H9 (cell line): Measurements from ENCODE around the gene SLC12A3. TPM values are rescaled to one million over a fixed set of nuclear protein-coding genes. Genes with fewer than 3 reads are reported as not detected.
A peak's percentile ranks its signal among the peaks of the same experiment; 100 is the strongest.

Source experiments
- DNase-seq: peaks from one replicate; pipeline ENCODE4 v3.0.0-alpha.2; 2017
- H2AFZ ChIP-seq: one replicate; pipeline ENCODE4 v1.6.1; 2013; ENCODE audit warnings: mild to moderate bottlenecking, low read length, control low read depth, moderate library complexity
- H2AK5ac ChIP-seq: 2 replicates; pipeline ENCODE4 v1.6.1; 2013; ENCODE audit warnings: low read length, control low read depth, mixed read lengths; ENCODE audit not compliant: insufficient read length
- H2BK120ac ChIP-seq: one replicate; pipeline ENCODE4 v1.6.1; 2013; ENCODE audit warnings: low read depth, mild to moderate bottlenecking, low read length, control low read depth, inconsistent platforms; ENCODE audit not compliant: poor library complexity, severe bottlenecking
- H2BK12ac ChIP-seq: 2 replicates; pipeline ENCODE4 v1.6.1; 2013; ENCODE audit warnings: low read length, control low read depth, mixed read lengths, low read depth; ENCODE audit not compliant: insufficient read length
- H2BK15ac ChIP-seq: 2 replicates; pipeline ENCODE4 v1.6.1; 2013; ENCODE audit warnings: low read depth, low read length, control low read depth
- H2BK20ac ChIP-seq: one replicate; pipeline ENCODE4 v1.6.1; 2013; ENCODE audit warnings: low read depth, mild to moderate bottlenecking, low read length, control low read depth, inconsistent platforms; ENCODE audit not compliant: poor library complexity, severe bottlenecking
- H2BK5ac ChIP-seq: 2 replicates; pipeline ENCODE4 v1.6.1; 2013; ENCODE audit warnings: low read length, control low read depth, mixed read lengths; ENCODE audit not compliant: insufficient read length
- H3K14ac ChIP-seq: 2 replicates; pipeline ENCODE4 v1.6.1; 2013; ENCODE audit warnings: low read length, control low read depth; ENCODE audit not compliant: insufficient read depth
- H3K18ac ChIP-seq: 2 replicates; pipeline ENCODE4 v1.6.1; 2013; ENCODE audit warnings: low read depth, mild to moderate bottlenecking, mixed read lengths, low read length, control low read depth; ENCODE audit not compliant: insufficient read length
- H3K23ac ChIP-seq: 2 replicates; pipeline ENCODE4 v1.6.1; 2013; ENCODE audit warnings: low read length, control low read depth, mixed read lengths, low read depth; ENCODE audit not compliant: insufficient read length
- H3K23me2 ChIP-seq: 2 replicates; pipeline ENCODE4 v1.6.1; 2013; ENCODE audit warnings: low read depth, mild to moderate bottlenecking, mixed read lengths, low read length, control low read depth; ENCODE audit not compliant: insufficient read length, poor library complexity, severe bottlenecking
- H3K27ac ChIP-seq: 2 replicates; pipeline ENCODE4 v1.5.1; 2013; ENCODE audit warnings: low read length, control low read depth, mixed read lengths, low read depth; ENCODE audit not compliant: insufficient read length
- H3K27me3 ChIP-seq: 2 replicates; pipeline ENCODE4 v1.6.1; 2013; ENCODE audit warnings: low read length, control low read depth, inconsistent platforms; ENCODE audit not compliant: insufficient read depth
- H3K4ac ChIP-seq: 2 replicates; pipeline ENCODE4 v1.6.1; 2013; ENCODE audit warnings: low read depth, mild to moderate bottlenecking, control low read depth, inconsistent platforms, low read length, moderate library complexity
- H3K4me1 ChIP-seq: 2 replicates; pipeline ENCODE4 v1.6.1; 2013; ENCODE audit warnings: low read length, control low read depth, inconsistent platforms; ENCODE audit not compliant: insufficient read depth
- H3K4me2 ChIP-seq: 2 replicates; pipeline ENCODE4 v1.6.1; 2013; ENCODE audit warnings: low read length, control low read depth, mixed read lengths; ENCODE audit not compliant: insufficient read length, insufficient read depth
- H3K56ac ChIP-seq: 2 replicates; pipeline ENCODE4 v1.6.1; 2013; ENCODE audit warnings: low read depth, mild to moderate bottlenecking, mixed read lengths, low read length, control low read depth; ENCODE audit not compliant: insufficient read length
- H3K79me1 ChIP-seq: 2 replicates; pipeline ENCODE4 v1.6.1; 2013; ENCODE audit warnings: low read depth, mild to moderate bottlenecking, moderate library complexity, low read length, control low read depth, inconsistent platforms; ENCODE audit not compliant: insufficient read depth, poor library complexity, severe bottlenecking
- H3K79me2 ChIP-seq: 2 replicates; pipeline ENCODE4 v1.6.1; 2013; ENCODE audit warnings: low read length, control low read depth, inconsistent platforms; ENCODE audit not compliant: insufficient read depth
- H3K9ac ChIP-seq: 2 replicates; pipeline ENCODE4 v1.6.1; 2013; ENCODE audit warnings: low read length, control low read depth, mixed read lengths; ENCODE audit not compliant: insufficient read length; ENCODE audit errors: extremely low read depth
- H3K9me3 ChIP-seq: one replicate; pipeline ENCODE4 v1.6.1; 2013; ENCODE audit warnings: low read depth, low read length, inconsistent platforms; ENCODE audit not compliant: control insufficient read depth
- H3T11ph ChIP-seq: one replicate; pipeline ENCODE4 v1.6.1; 2013; ENCODE audit warnings: mild to moderate bottlenecking, low read length, control low read depth, inconsistent platforms
- H4K20me1 ChIP-seq: one replicate; pipeline ENCODE4 v1.6.1; 2013; ENCODE audit not compliant: control insufficient read depth, insufficient read length, insufficient read depth
- H4K5ac ChIP-seq: 2 replicates; pipeline ENCODE4 v1.6.1; 2013; ENCODE audit warnings: low read depth, mild to moderate bottlenecking, mixed read lengths, low read length, control low read depth; ENCODE audit not compliant: insufficient read length
- H4K8ac ChIP-seq: replicated peaks from 2 replicates; pipeline ENCODE4 v1.6.1; 2013; ENCODE audit warnings: low read length, control low read depth, mixed read lengths, low read depth; ENCODE audit not compliant: insufficient read length
- H4K91ac ChIP-seq: 2 replicates; pipeline ENCODE4 v1.6.1; 2013; ENCODE audit warnings: low read depth, mild to moderate bottlenecking, moderate library complexity, mixed read lengths, low read length, control low read depth; ENCODE audit not compliant: insufficient read length
- H3K27ac Mint-ChIP-seq, 3 experiments: 2 replicates in 2 of 3; 3 replicates in 1 of 3; pipeline ENCODE4 v1.8.0; 2020 to 2021; ENCODE audit warnings: mixed read lengths in 3 of 3, mild to moderate bottlenecking in 1 of 3, moderate library complexity in 1 of 3
- H3K27me3 Mint-ChIP-seq: 2 replicates; pipeline ENCODE4 v1.8.0; 2021; ENCODE audit warnings: low read depth, mild to moderate bottlenecking, moderate library complexity, mixed read lengths
- H3K36me3 Mint-ChIP-seq, 3 experiments: 2 replicates in 2 of 3; 3 replicates in 1 of 3; pipeline ENCODE4 v1.8.0; 2020 to 2021; ENCODE audit warnings: low read depth in 3 of 3, mixed read lengths in 3 of 3; ENCODE audit not compliant: insufficient read depth in 1 of 3
- H3K4me1 Mint-ChIP-seq, 2 experiments: 2 replicates each; pipeline ENCODE4 v1.8.0; 2020; ENCODE audit warnings: mixed read lengths in 2 of 2
- H3K4me3 Mint-ChIP-seq, 2 experiments: 2 replicates in 1 of 2; 3 replicates in 1 of 2; pipeline ENCODE4 v1.8.0; 2020 to 2021; ENCODE audit warnings: mild to moderate bottlenecking in 2 of 2, mixed read lengths in 2 of 2, moderate library complexity in 1 of 2
- H3K9me3 Mint-ChIP-seq, 2 experiments: 2 replicates in 1 of 2; 3 replicates in 1 of 2; pipeline ENCODE4 v1.8.0; 2020; ENCODE audit warnings: mild to moderate bottlenecking in 2 of 2, mixed read lengths in 2 of 2, moderate library complexity in 1 of 2
- CTCF ChIP-seq: fragments of 200-600 bp; sonication (generic); conservative IDR thresholded peaks from 3 replicates; pipeline ENCODE4 v1.8.0; 2021; ENCODE audit warnings: antibody characterized with exemption, mild to moderate bottlenecking
- WGBS: extraction: QIAGEN DNeasy Blood & Tissue Kit; methylation state at CpG from one replicate; pipeline ENCODE4 v1.1.7; 2013; ENCODE audit warnings: missing lambda C conversion rate, low lambda C conversion rate, mixed read lengths; ENCODE audit not compliant: insufficient read length; ENCODE audit errors: extremely low coverage; 5-methylcytosine and 5-hydroxymethylcytosine counted together
- total RNA-seq: library from RNA; stranded (reverse); gene quantifications from 2 replicates; pipeline ENCODE4 v1.2.1, GENCODE V29; 2021

SLC12A3 gene
- total RNA-seq, 1 experiment from 2014 or later, result not detected

GRCh38 chr16:56911771-56912571 is 47.0 kb downstream of the SLC12A3 start:
- H2BK5ac ChIP-seq, result no peak overlapping the region
- H3T11ph ChIP-seq, result no peak overlapping the region
- H4K91ac ChIP-seq, result no peak overlapping the region
- H3K4ac ChIP-seq, result no peak overlapping the region
- no peak for DNase-seq
- H3K18ac ChIP-seq, result no peak overlapping the region
- H2BK15ac ChIP-seq, result no peak overlapping the region
- H3K27me3 Mint-ChIP-seq, result peaks cover 7% of the 10 kb centered on the region
- 0 out of 7 replicates have a peak overlapping the region, but pooled peaks of 1 of the 3 experiments have one; percentile 14 for H3K27ac Mint-ChIP-seq
- no peak overlapping the region for H3K4me2 ChIP-seq
- no peak overlapping the region for H3K14ac ChIP-seq
- peaks cover 0 to 7% of the 10 kb centered on the region in 2 experiments; a peak in 2 of 5 replicates for H3K9me3 Mint-ChIP-seq
- TF ChIP-seq CTCF, result no peak
- H3K79me1 ChIP-seq, result no peaks in the 10 kb centered on the region
- H3K23me2 ChIP-seq, result no peaks in the 10 kb centered on the region
- no peak overlapping the region for H2BK12ac ChIP-seq
- H2AK5ac ChIP-seq, result no peak overlapping the region
- no peaks in the 10 kb centered on the region for H4K20me1 ChIP-seq
- H3K9ac ChIP-seq, result no peak overlapping the region
- H2AFZ ChIP-seq, result no peak overlapping the region
- H3K23ac ChIP-seq, result no peak overlapping the region
- no peak overlapping the region for H4K5ac ChIP-seq
- H3K4me1 Mint-ChIP-seq, result peaks cover 37 to 41% of the 10 kb centered on the region in 2 experiments
- peaks cover 0 to 3% (median 0%) of the 10 kb centered on the region in 3 experiments; a peak in 1 of 7 replicates for H3K36me3 Mint-ChIP-seq
- no CpG with 5 or more reads among the region's 22 CpGs for WGBS
- H3K4me1 ChIP-seq, result peaks cover 5% of the 10 kb centered on the region
- H3K27ac ChIP-seq, result no peak overlapping the region
- no peak overlapping the region for H3K4me3 Mint-ChIP-seq
- H3K27me3 ChIP-seq, result no peaks in the 10 kb centered on the region
- H3K56ac ChIP-seq, result no peak overlapping the region
- no peaks in the 10 kb centered on the region for H3K9me3 ChIP-seq
- H3K79me2 ChIP-seq, result no peaks in the 10 kb centered on the region
- H4K8ac ChIP-seq, result no peak overlapping the region
- no peak overlapping the region for H2BK120ac ChIP-seq
- no peak overlapping the region for H2BK20ac ChIP-seq
